ENCODE measurements around the gene WAS. TPM values are rescaled to one million over a fixed set of nuclear protein-coding genes. Genes with fewer than 3 reads are reported as not detected.
"Not testable (repeated sequence)": the region's sequence is repeated elsewhere in the genome, so short reads cannot be mapped to it uniquely, and the experiment has no call there.

WAS gene
- polyA plus RNA-seq, 1 of the 3 experiments (the other 2 are of a cell fraction), result 0.30 TPM

- H3K9me2 ChIP-seq; DNase-seq; H3F3A ChIP-seq (replicated peaks; ENCODE audit: insufficient read depth); H2AFZ ChIP-seq (ENCODE audit: low read depth); H3K9ac ChIP-seq; H3K4me2 ChIP-seq; H3K36me3 ChIP-seq (replicated peaks in 1 of 2; ENCODE audit: control insufficient read depth in 1 of 2, insufficient read depth in 2 of 2, low read length in 1 of 2); H3K9me3 ChIP-seq; H4K20me1 ChIP-seq (ENCODE audit: insufficient read depth); H3K4me3 ChIP-seq (ENCODE audit: low read depth in 2 of 2, low read length in 1 of 2); H3K27ac ChIP-seq (ENCODE audit: low read depth in 2 of 2, low read length in 1 of 2); H3K79me2 ChIP-seq (ENCODE audit: insufficient read depth); H3K27me3 ChIP-seq (ENCODE audit: insufficient read depth); POLR2A ChIA-PET: not testable (repeated sequence)
- peaks cover 0 to 14% of the 10 kb centered on the region in 2 experiments; a peak in 1 of 4 replicates for H3K4me1 ChIP-seq (ENCODE audit: control insufficient read depth in 1 of 2, insufficient read depth in 2 of 2, low read depth in 1 of 2, low read length in 1 of 2)
- CTCF ChIA-PET, result interaction anchor here (0.6 kb wide), 1 partner anchor 99 kb away, joined by 3 read pairs; no protein-coding TSS in a partner anchor
- 25% methylated on average over 5 of the region's 5 CpGs for WGBS (ENCODE audit: low lambda C conversion rate)
Measured at GRCh38 chrX:48691746-48692145, 8.1 kb downstream of the WAS start.

- 21% methylated on average over 11 of the region's 15 CpGs for WGBS (ENCODE audit: low lambda C conversion rate)
- Histone ChIP-seq H4K20me1 (ENCODE audit: insufficient read depth) (no peaks in the 10 kb centered on the region), H2AFZ (ENCODE audit: low read depth) (no peak overlapping the region), H3K79me2 (ENCODE audit: insufficient read depth) (peaks cover 17% of the 10 kb centered on the region; the same call in 1 of the 2 replicates), H3K4me1 (ENCODE audit: control insufficient read depth in 1 of 2, insufficient read depth in 2 of 2, low read depth in 1 of 2, low read length in 1 of 2) (peaks cover 0 to 18% of the 10 kb centered on the region in 2 experiments; a peak in 1 of 4 replicates), H3K9me3 (no peaks in the 10 kb centered on the region), H3K9me2 (no peaks in the 10 kb centered on the region), H3K9ac (no peak overlapping the region), H3K36me3 (replicated peaks in 1 of 2; ENCODE audit: control insufficient read depth in 1 of 2, insufficient read depth in 2 of 2, low read length in 1 of 2) (no peaks in the 10 kb centered on the region), H3K27ac (ENCODE audit: low read depth in 2 of 2, low read length in 1 of 2) (no peak overlapping the region; a peak in 1 of 4 replicates), H3K4me3 (ENCODE audit: low read depth in 2 of 2, low read length in 1 of 2) (no peak overlapping the region), H3K27me3 (ENCODE audit: insufficient read depth) (peaks cover 10% of the 10 kb centered on the region; the same call in 1 of the 2 replicates), H3K4me2 (peak overlapping the region; percentile 81; the same call in 1 of the 2 replicates), H3F3A (replicated peaks; ENCODE audit: insufficient read depth) (no peaks in the 10 kb centered on the region)
- ChIA-PET CTCF (interaction anchor here (1.2 kb wide), 1 partner anchor 46 kb away, joined by 4 read pairs; no protein-coding TSS in a partner anchor), POLR2A (interaction anchor here (1.8 kb wide), 1 partner anchor 19 kb away, joined by 5 read pairs; no protein-coding TSS in a partner anchor)
- no peak for TF ChIP-seq TEAD4 (IDR thresholded peaks at IDR 0.05; ENCODE audit: borderline replicate concordance, insufficient read depth)
- TF ChIP-seq JUND (IDR thresholded peaks at IDR 0.05), result no peak
- no peak for TF ChIP-seq FOXM1 (IDR thresholded peaks at IDR 0.05; ENCODE audit: low read depth)
- no peak for TF ChIP-seq NFIC (IDR thresholded peaks at IDR 0.05; ENCODE audit: borderline replicate concordance)
- no peak for TF ChIP-seq EP300 (IDR thresholded peaks at IDR 0.05; ENCODE audit: borderline replicate concordance in 1 of 2, low read depth in 1 of 2, low read length in 1 of 2)
- no peak for TF ChIP-seq USF2 (IDR thresholded peaks at IDR 0.05; ENCODE audit: borderline replicate concordance, low read depth, low read length)
- no peak for TF ChIP-seq MEF2A (IDR thresholded peaks at IDR 0.05; ENCODE audit: borderline replicate concordance, low read depth)
- TF ChIP-seq SIN3A (IDR thresholded peaks at IDR 0.05; ENCODE audit: borderline replicate concordance, low read depth, low read length), result no peak
- no peak for DNase-seq
Measured at GRCh38 chrX:48694776-48695533, 11.4 kb downstream of the WAS start.

- Histone ChIP-seq H3K27me3 (ENCODE audit: insufficient read depth) (peaks cover 10% of the 10 kb centered on the region; the same call in 1 of the 2 replicates), H3K4me3 (ENCODE audit: low read depth in 2 of 2, low read length in 1 of 2) (peak overlapping the region; percentile 56 to 60; a peak in 3 of 4 replicates)
- DNase-seq, result no peak
Measured at GRCh38 chrX:48695534-48695896, 11.9 kb downstream of the WAS start.

More at GRCh38 chrX:48695534-48695896, 11.9 kb downstream of the WAS start:
- Histone ChIP-seq H3K4me2 (peak overlapping the region; percentile 81), H3K36me3 (replicated peaks in 1 of 2; ENCODE audit: control insufficient read depth in 1 of 2, insufficient read depth in 2 of 2, low read length in 1 of 2) (no peaks in the 10 kb centered on the region), H2AFZ (ENCODE audit: low read depth) (peak overlapping the region; percentile 68; the same call in 1 of the 2 replicates), H3K9me3 (no peaks in the 10 kb centered on the region), H3K4me1 (ENCODE audit: control insufficient read depth in 1 of 2, insufficient read depth in 2 of 2, low read depth in 1 of 2, low read length in 1 of 2) (peaks cover 0 to 18% of the 10 kb centered on the region in 2 experiments; a peak in 1 of 4 replicates), H4K20me1 (ENCODE audit: insufficient read depth) (no peaks in the 10 kb centered on the region), H3K79me2 (ENCODE audit: insufficient read depth) (peaks cover 17% of the 10 kb centered on the region; the same call in 1 of the 2 replicates), H3K9me2 (no peaks in the 10 kb centered on the region), H3K9ac (no peak overlapping the region), H3K27ac (ENCODE audit: low read depth in 2 of 2, low read length in 1 of 2) (peak overlapping the region; percentile 53 to 58; a peak in 2 of 4 replicates), H3F3A (replicated peaks; ENCODE audit: insufficient read depth) (no peaks in the 10 kb centered on the region)
- POLR2A ChIA-PET, result interaction anchor here (1.5 to 1.8 kb wide), 2 partner anchors 19 to 42 kb away, joined by 3 to 5 read pairs; no protein-coding TSS in a partner anchor
- WGBS (ENCODE audit: low lambda C conversion rate), result 22% methylated on average over 5 of the region's 14 CpGs
- CTCF ChIA-PET, result interaction anchor here (1.2 kb wide), 1 partner anchor 47 kb away, joined by 4 read pairs; no protein-coding TSS in a partner anchor
- TF ChIP-seq MXI1 (IDR thresholded peaks at IDR 0.05; ENCODE audit: low read depth, low read length) (peak; percentile 11; the same call in 1 of the 2 replicates), RAD21 (IDR thresholded peaks at IDR 0.05; ENCODE audit: low read length) (no peak), RXRA (IDR thresholded peaks at IDR 0.05; ENCODE audit: borderline replicate concordance, low read depth) (no peak)
